ENCODE measurements around the gene RNASE12.
"Not testable (repeated sequence)": the region's sequence is repeated elsewhere in the genome, so short reads cannot be mapped to it uniquely, and the experiment has no call there.

RNASE12 gene

GRCh38 chr14:20578325-20578724, 12.9 kb downstream of the RNASE12 start:
- no peak for DNase-seq

- DNase-seq: not testable (repeated sequence)
These were observed 18.7 kb downstream of the RNASE12 start for GRCh38 chr14:20572382-20572990.

GRCh38 chr14:20570720-20571119, 20.5 kb downstream of the RNASE12 start:
- DNase-seq: not testable (repeated sequence)

- not testable (repeated sequence) for DNase-seq
These were observed 21.3 kb downstream of the RNASE12 start for GRCh38 chr14:20569865-20570264.

- DNase-seq: no peak
These were observed 22.1 kb downstream of the RNASE12 start for GRCh38 chr14:20569066-20569465.

GRCh38 chr14:20568393-20568792, 22.8 kb downstream of the RNASE12 start:
- DNase-seq: no peak

- not testable (repeated sequence) for DNase-seq
These were observed 24.0 kb downstream of the RNASE12 start for GRCh38 chr14:20567199-20567598.

- no peak for DNase-seq
These were observed 26.6 kb downstream of the RNASE12 start for GRCh38 chr14:20564501-20564997.

GRCh38 chr14:20563971-20564370, 27.2 kb downstream of the RNASE12 start:
- no peak for DNase-seq

GRCh38 chr14:20560961-20561360, 30.2 kb downstream of the RNASE12 start, which contains the start of gene RNASE9:
TSS of gene RNASE9 (minus strand) at chr14:20561047.
- DNase-seq: no peak

GRCh38 chr14:20559461-20559904, 31.7 kb downstream of the RNASE12 start:
- DNase-seq: no peak

GRCh38 chr14:20557212-20557542, 34.0 kb downstream of the RNASE12 start:
- DNase-seq: no peak

GRCh38 chr14:20556500-20557211, 34.5 kb downstream of the RNASE12 start:
- DNase-seq: no peak

- DNase-seq: no peak
These were observed 35.3 kb downstream of the RNASE12 start for GRCh38 chr14:20555845-20556244.

- DNase-seq: no peak
These were observed 38.2 kb downstream of the RNASE12 start for GRCh38 chr14:20553024-20553423.

GRCh38 chr14:20551606-20552005, 39.6 kb downstream of the RNASE12 start:
- DNase-seq: no peak

- no peak for DNase-seq
These were observed 40.2 kb downstream of the RNASE12 start for GRCh38 chr14:20550926-20551325.

GRCh38 chr14:20548414-20549158, 42.6 kb downstream of the RNASE12 start:
- no peak for DNase-seq

GRCh38 chr14:20546877-20547276, 44.3 kb downstream of the RNASE12 start:
- no peak for DNase-seq
